Measurements from ENCODE around the gene TAF1B. TPM values are rescaled to one million over a fixed set of nuclear protein-coding genes. Genes with fewer than 3 reads are reported as not detected.

The TAF1B gene
- 28.2 to 33.1 TPM (median 28.9 TPM) in 3 replicates for total RNA-seq

GRCh38 chr2:9843229-9844035, at the start of gene TAF1B:
Gene TAF1B, plus strand, starts transcription at chr2:9843474. Its CDS starts 68 bp downstream, at chr2:9843542.
- no peaks in the 10 kb centered on the region for H3K27me3 Mint-ChIP-seq (ENCODE audit: low read depth)

GRCh38 chr2:9793918-9794717, 49.2 kb upstream of the TAF1B start:
- Mint-ChIP-seq H3K36me3 (no peaks in the 10 kb centered on the region), H3K4me3 (no peak overlapping the region), H3K4me1 (peaks cover 9% of the 10 kb centered on the region), H3K27ac (no peak overlapping the region), H3K27me3 (ENCODE audit: low read depth) (peaks cover 2% of the 10 kb centered on the region), H3K9me3 (no peaks in the 10 kb centered on the region)
- DNase-seq (ENCODE audit: low spot score in 2 of 2, unreplicated experiment in 2 of 2): no peak
- no peak for TF ChIP-seq CTCF (IDR thresholded peaks at IDR 0.05; ENCODE audit: unreplicated experiment)

More at GRCh38 chr2:9843229-9844035, at the start of gene TAF1B:
- H3K9me3 Mint-ChIP-seq: no peaks in the 10 kb centered on the region
- TF ChIP-seq CTCF (IDR thresholded peaks at IDR 0.05; ENCODE audit: unreplicated experiment): no peak
- peaks cover 38% of the 10 kb centered on the region for H3K4me1 Mint-ChIP-seq
- H3K27ac Mint-ChIP-seq: peak within 1 kb of the TSS; percentile 97
- peaks cover 4% of the 10 kb centered on the region for H3K36me3 Mint-ChIP-seq
- DNase-seq (ENCODE audit: low spot score in 2 of 2, unreplicated experiment in 2 of 2): peak; percentile 84 to 92
- H3K4me3 Mint-ChIP-seq: peak within 1 kb of the TSS; percentile 93

GRCh38 chr2:9795071-9795470, 48.2 kb upstream of the TAF1B start:
- H3K27me3 Mint-ChIP-seq (ENCODE audit: low read depth): peaks cover 3% of the 10 kb centered on the region
- H3K27ac Mint-ChIP-seq: no peak overlapping the region
- H3K9me3 Mint-ChIP-seq: no peaks in the 10 kb centered on the region
- no peak overlapping the region for H3K4me3 Mint-ChIP-seq
- peaks cover 15% of the 10 kb centered on the region for H3K4me1 Mint-ChIP-seq
- no peaks in the 10 kb centered on the region for H3K36me3 Mint-ChIP-seq
- no peak for TF ChIP-seq CTCF (IDR thresholded peaks at IDR 0.05; ENCODE audit: unreplicated experiment)
- DNase-seq (ENCODE audit: low spot score in 2 of 2, unreplicated experiment in 2 of 2): no peak

- H3K4me1 Mint-ChIP-seq: peaks cover 24% of the 10 kb centered on the region
- TF ChIP-seq CTCF (IDR thresholded peaks at IDR 0.05; ENCODE audit: unreplicated experiment): no peak
- H3K36me3 Mint-ChIP-seq: no peaks in the 10 kb centered on the region
- no peak overlapping the region for H3K4me3 Mint-ChIP-seq
- H3K27ac Mint-ChIP-seq: no peak overlapping the region
- H3K27me3 Mint-ChIP-seq (ENCODE audit: low read depth): peaks cover 3% of the 10 kb centered on the region
- H3K9me3 Mint-ChIP-seq: no peaks in the 10 kb centered on the region
- no peak for DNase-seq (ENCODE audit: low spot score in 2 of 2, unreplicated experiment in 2 of 2)
Measured at GRCh38 chr2:9796056-9797010, 46.9 kb upstream of the TAF1B start.

- TF ChIP-seq CTCF (IDR thresholded peaks at IDR 0.05; ENCODE audit: unreplicated experiment): no peak
- H3K36me3 Mint-ChIP-seq: no peaks in the 10 kb centered on the region
- H3K27me3 Mint-ChIP-seq (ENCODE audit: low read depth): peaks cover 2% of the 10 kb centered on the region
- DNase-seq (ENCODE audit: low spot score in 2 of 2, unreplicated experiment in 2 of 2): no peak
- H3K9me3 Mint-ChIP-seq: no peaks in the 10 kb centered on the region
- peaks cover 32% of the 10 kb centered on the region for H3K4me1 Mint-ChIP-seq
- H3K4me3 Mint-ChIP-seq: no peak overlapping the region
- no peak overlapping the region for H3K27ac Mint-ChIP-seq
Measured at GRCh38 chr2:9797086-9797485, 46.2 kb upstream of the TAF1B start.

All from mesothelial cell of epicardium (in vitro differentiated cells).